Calu3 (cell line): ENCODE data around the gene DBNDD1. TPM values are rescaled to one million over a fixed set of nuclear protein-coding genes. Genes with fewer than 3 reads are reported as not detected.

ENCODE experiments used
- BruUV-seq: library from RNA; stranded (reverse); fragments of 400-500 nt; replicated peaks from 2 replicates; lab custom pipeline; 2021; lab: Mats Ljungman, UMichigan
- CTCF ChIA-PET: fragments of 300-600 bp; sonication (Branson Sonifier 250); formaldehyde crosslinking; loops from one replicate; lab custom pipeline; 2022; ENCODE audit warnings: antibody characterized with exemption; lab: Charles Lee
- DNase-seq: peaks from one replicate; pipeline ENCODE4 v3.0.0; 2022
- H3K27ac Mint-ChIP-seq: one replicate; pipeline ENCODE4 v1.8.0; 2022; ENCODE audit warnings: mixed read lengths; ENCODE audit not compliant: unreplicated experiment
- H3K27me3 Mint-ChIP-seq: one replicate; pipeline ENCODE4 v1.8.0; 2022; ENCODE audit warnings: mixed read lengths; ENCODE audit not compliant: unreplicated experiment
- H3K36me3 Mint-ChIP-seq: one replicate; pipeline ENCODE4 v1.8.0; 2022; ENCODE audit warnings: mild to moderate bottlenecking, moderate library complexity, mixed read lengths; ENCODE audit not compliant: insufficient read depth, unreplicated experiment
- H3K4me1 Mint-ChIP-seq: one replicate; pipeline ENCODE4 v1.8.0; 2022; ENCODE audit warnings: mild to moderate bottlenecking, low read depth, mixed read lengths; ENCODE audit not compliant: unreplicated experiment
- H3K4me3 Mint-ChIP-seq: one replicate; pipeline ENCODE4 v1.8.0; 2022; ENCODE audit warnings: mild to moderate bottlenecking, low read depth, moderate library complexity, mixed read lengths; ENCODE audit not compliant: unreplicated experiment
- H3K9me3 Mint-ChIP-seq: one replicate; pipeline ENCODE4 v1.8.0; 2022; ENCODE audit warnings: low read depth, mixed read lengths; ENCODE audit not compliant: unreplicated experiment
- CTCF ChIP-seq: fragments of 200-600 bp; IDR thresholded peaks from one replicate; pipeline ENCODE4 v1.8.0; 2022; ENCODE audit warnings: antibody characterized with exemption; ENCODE audit not compliant: unreplicated experiment
- intact Hi-C: fragments of 100-400 bp; cut with micrococcal nuclease; formaldehyde crosslinking; loops from one replicate; pipeline ENCODE4 v1.10.0; 2022; ENCODE audit not compliant: unreplicated experiment
- total RNA-seq: library from RNA; stranded (reverse); gene quantifications from 2 replicates; pipeline ENCODE4 v1.2.3, GENCODE V29; 2022

The DBNDD1 gene
- total RNA-seq, 1 experiment from 2014 or later: 39.9 TPM

DNA sequence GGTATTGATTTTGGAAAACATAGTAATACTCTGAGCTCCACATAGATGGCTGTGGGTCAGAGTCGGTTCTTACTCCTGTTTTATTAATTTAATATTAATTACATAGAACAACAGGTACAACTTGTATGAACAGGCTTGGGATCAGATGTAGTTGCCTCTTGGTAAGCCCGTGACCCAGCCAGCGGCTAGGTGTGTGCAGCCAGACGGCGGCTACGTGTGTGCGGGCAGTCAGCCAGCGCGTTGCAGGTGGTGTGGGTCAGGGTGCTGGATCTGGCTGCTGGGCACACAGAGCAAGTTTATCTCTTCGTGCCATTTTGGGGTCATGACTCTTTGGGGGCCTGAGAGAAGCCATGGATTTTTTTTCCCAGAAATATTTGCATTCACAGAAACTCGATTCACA is 30.3 kb downstream of the DBNDD1 start:
- no TSS peak for BruUV-seq
- Mint-ChIP-seq H3K9me3 (peaks cover 2% of the 10 kb centered on the region), H3K27ac (no peak overlapping the region), H3K36me3 (peaks cover 72% of the 10 kb centered on the region), H3K4me3 (no peak overlapping the region), H3K4me1 (no peaks in the 10 kb centered on the region), H3K27me3 (no peaks in the 10 kb centered on the region)
- no peak for DNase-seq
- intact Hi-C loops: no loop called here
- no peak for TF ChIP-seq CTCF
- CTCF ChIA-PET: interaction anchor here (0.6 to 0.7 kb wide), 2 partner anchors 27 to 93 kb away, joined by 3 read pairs; no protein-coding TSS in a partner anchor

DNA sequence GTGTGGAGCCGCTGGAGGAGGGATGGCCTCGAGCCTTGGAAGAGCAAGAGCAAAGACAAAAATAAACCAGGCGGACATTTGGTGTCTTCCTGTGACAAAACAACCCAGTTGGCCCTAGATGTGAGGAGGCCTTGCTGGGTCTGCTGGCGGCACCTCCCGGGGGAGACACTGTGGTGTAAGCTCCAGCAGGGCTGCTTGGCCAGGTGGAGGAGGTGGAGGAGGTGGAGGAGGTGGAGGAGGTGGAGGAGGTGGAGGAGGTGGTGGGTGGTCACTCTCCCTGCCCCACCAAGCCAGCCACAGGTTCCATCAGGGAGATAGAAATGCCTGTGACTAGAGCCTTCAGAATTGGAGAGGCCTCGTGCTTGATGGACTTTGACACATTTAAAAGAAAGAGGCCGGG is 32.1 kb downstream of the DBNDD1 start:
- peaks cover 2% of the 10 kb centered on the region for H3K9me3 Mint-ChIP-seq
- H3K36me3 Mint-ChIP-seq: peaks cover 71% of the 10 kb centered on the region
- BruUV-seq: no TSS peak
- intact Hi-C loops: no loop called here
- no peak for TF ChIP-seq CTCF
- no peak for DNase-seq
- CTCF ChIA-PET: no interaction called here
- no peaks in the 10 kb centered on the region for H3K27me3 Mint-ChIP-seq
- no peak overlapping the region for H3K4me3 Mint-ChIP-seq
- no peaks in the 10 kb centered on the region for H3K4me1 Mint-ChIP-seq
- no peak overlapping the region for H3K27ac Mint-ChIP-seq

GRCh38 chr16:89986600-89986999 is 32.7 kb downstream of the DBNDD1 start:
- Mint-ChIP-seq H3K36me3 (peaks cover 72% of the 10 kb centered on the region), H3K4me3 (no peak overlapping the region), H3K9me3 (peaks cover 2% of the 10 kb centered on the region), H3K4me1 (no peaks in the 10 kb centered on the region), H3K27ac (no peak overlapping the region), H3K27me3 (no peaks in the 10 kb centered on the region)
- intact Hi-C loops: no loop called here
- CTCF ChIA-PET: no interaction called here
- no TSS peak for BruUV-seq
- no peak for DNase-seq
- TF ChIP-seq CTCF: no peak

- intact Hi-C loops: no loop called here
- DNase-seq: no peak
- Mint-ChIP-seq H3K36me3 (peaks cover 60% of the 10 kb centered on the region), H3K9me3 (no peaks in the 10 kb centered on the region), H3K27me3 (no peaks in the 10 kb centered on the region), H3K27ac (no peak overlapping the region), H3K4me3 (no peak overlapping the region), H3K4me1 (no peaks in the 10 kb centered on the region)
- no TSS peak for BruUV-seq
- no peak for TF ChIP-seq CTCF
- CTCF ChIA-PET: interaction anchor here (0.7 kb wide), 1 partner anchor 12 kb away, joined by 3 read pairs; no protein-coding TSS in a partner anchor
These were observed 34.0 kb downstream of the DBNDD1 start for GRCh38 chr16:89985219-89985618.
